HepG2 (cell line): ENCODE results near the gene TEDC1. TPM values are rescaled to one million over a fixed set of nuclear protein-coding genes. Genes with fewer than 3 reads are reported as not detected.

Experiments used
- HINFP ChIP-seq: sonication (generic); formaldehyde crosslinking; IDR thresholded peaks from 2 replicates; pipeline ENCODE4 v1.4.0; 2020; ENCODE audit warnings: low read depth, mild to moderate bottlenecking, missing genetic modification reagents
- HNF4A ChIP-seq: sonication (generic); formaldehyde crosslinking; IDR thresholded peaks from 2 replicates; pipeline ENCODE4 v1.4.0; 2020; ENCODE audit warnings: missing genetic modification reagents
- KDM5B ChIP-seq: sonication (generic); formaldehyde crosslinking; IDR thresholded peaks from 2 replicates; pipeline ENCODE4 v1.4.0; 2020; ENCODE audit warnings: missing genetic modification reagents, mild to moderate bottlenecking, borderline replicate concordance
- MXD3 ChIP-seq: IDR thresholded peaks from 2 replicates; pipeline ENCODE4 v1.6.1; 2016; ENCODE audit warnings: mild to moderate bottlenecking, missing biosample characterization, missing genetic modification reagents
- PRMT3 ChIP-seq: sonication (generic); formaldehyde crosslinking; IDR thresholded peaks from 2 replicates; pipeline ENCODE4 v1.8.1; 2022; ENCODE audit warnings: low read depth, mild to moderate bottlenecking, moderate library complexity, missing genetic modification reagents, borderline replicate concordance
- RBFOX2 ChIP-seq: fragments of 200-400 bp; formaldehyde crosslinking; IDR thresholded peaks from 2 replicates; pipeline ENCODE4 v1.6.1; 2017; ENCODE audit warnings: low read depth, mild to moderate bottlenecking, low read length
- SRSF9 ChIP-seq: fragments of 200-400 bp; formaldehyde crosslinking; IDR thresholded peaks from 2 replicates; pipeline ENCODE4 v1.6.1; 2018; ENCODE audit warnings: borderline replicate concordance, mild to moderate bottlenecking, low read depth, low read length; ENCODE audit not compliant: insufficient read depth, poor library complexity, severe bottlenecking
- SRY ChIP-seq: sonication (generic); formaldehyde crosslinking; IDR thresholded peaks from 2 replicates; pipeline ENCODE4 v1.8.0; 2022; ENCODE audit warnings: mild to moderate bottlenecking, missing genetic modification reagents
- YEATS4 ChIP-seq: sonication (generic); formaldehyde crosslinking; IDR thresholded peaks from 2 replicates; pipeline ENCODE4 v1.4.0; 2020; ENCODE audit warnings: missing genetic modification reagents, borderline replicate concordance
- ZKSCAN8 ChIP-seq: IDR thresholded peaks from 2 replicates; pipeline ENCODE4 v1.6.1; 2016; ENCODE audit warnings: borderline replicate concordance, missing genetic modification reagents, missing compliant biosample characterization
- ZNF121 ChIP-seq: sonication (generic); formaldehyde crosslinking; IDR thresholded peaks from 2 replicates; pipeline ENCODE4 v1.5.0; 2020; ENCODE audit warnings: mild to moderate bottlenecking, missing genetic modification reagents
- ZNF142 ChIP-seq: sonication (generic); formaldehyde crosslinking; IDR thresholded peaks from 2 replicates; pipeline ENCODE4 v1.4.0; 2020; ENCODE audit warnings: missing genetic modification reagents
- ZNF446 ChIP-seq: sonication (generic); formaldehyde crosslinking; IDR thresholded peaks from 2 replicates; pipeline ENCODE4 v1.5.0; 2020; ENCODE audit warnings: mild to moderate bottlenecking, missing genetic modification reagents
- ZNF530 ChIP-seq: sonication (generic); formaldehyde crosslinking; IDR thresholded peaks from 2 replicates; pipeline ENCODE4 v1.5.0; 2020; ENCODE audit warnings: low read depth, mild to moderate bottlenecking, missing genetic modification reagents
- ZNF589 ChIP-seq: sonication (generic); formaldehyde crosslinking; conservative IDR thresholded peaks from 2 replicates; pipeline ENCODE4 v1.8.0; 2022; ENCODE audit warnings: mild to moderate bottlenecking, moderate library complexity, missing genetic modification reagents
- ZNF687 ChIP-seq: sonication (generic); formaldehyde crosslinking; IDR thresholded peaks from 2 replicates; pipeline ENCODE4 v1.5.1; 2020; ENCODE audit warnings: mild to moderate bottlenecking, missing genetic modification reagents, moderate library complexity
- ZNF749 ChIP-seq: sonication (generic); formaldehyde crosslinking; IDR thresholded peaks from 2 replicates; pipeline ENCODE4 v1.8.0; 2022; ENCODE audit warnings: mild to moderate bottlenecking, missing genetic modification reagents, moderate library complexity, borderline replicate concordance
- polyA plus RNA-seq, 8 experiments: library from polyadenylated mRNA; depleted of rRNA in 3 of 8; stranded (reverse) in 7 of 8; unstranded in 1 of 8; fragments of >200 nt; fragmentation: Illumina TruSeq in 4 of 8; extraction: Trizol in 4 of 8; gene quantifications; 2 replicates each; pipeline versions ENCODE4 v1.2.1 to v1.2.3, GENCODE V29; 2011 to 2016; ENCODE audit warnings: low read depth in 4 of 8, missing spikeins in 1 of 8, mixed read lengths in 1 of 8; ENCODE audit not compliant: insufficient read depth in 1 of 8
- total RNA-seq, 5 experiments: library from RNA; depleted of rRNA; stranded (reverse); fragments of >200 nt; fragmentation: Illumina TruSeq; extraction: Trizol; gene quantifications; 2 replicates each; pipeline ENCODE4 v1.2.3, GENCODE V29; 2016; ENCODE audit warnings: low read depth in 1 of 5

Gene TEDC1
- total and polyA plus RNA-seq, 2 of the 13 experiments (the other 11 are each of a cell fraction or from before 2014, with no cell fraction given), result 5.7 to 27.4 TPM

- TF ChIP-seq ZNF530 (CRISPR knock-in tag) (no peak), ZNF687 (peak; percentile 62), ZNF589 (CRISPR knock-in tag) (0 out of 2 replicates have a peak, but pooled peaks have one; percentile 29), HNF4A (peak; percentile 48; the same call in 1 of the 2 replicates), ZNF142 (no peak), KDM5B (CRISPR knock-in tag) (peak; percentile 17; the same call in 1 of the 2 replicates), PRMT3 (CRISPR knock-in tag) (no peak), ZNF446 (CRISPR knock-in tag) (no peak), SRY (CRISPR knock-in tag) (0 out of 2 replicates have a peak, but pooled peaks have one; percentile 45), ZNF121 (CRISPR knock-in tag) (peak; percentile 79), MXD3 (CRISPR knock-in tag) (peak; percentile 31; the same call in 1 of the 2 replicates), YEATS4 (CRISPR knock-in tag) (0 out of 2 replicates have a peak, but pooled peaks have one; percentile 32), HINFP (CRISPR knock-in tag) (no peak), RBFOX2 (peak; percentile 71), SRSF9 (no peak), ZNF749 (no peak), ZKSCAN8 (no peak)
Measured at GRCh38 chr14:105486974-105487448, 4.0 kb upstream of the TEDC1 start (continued).
